ENCODE data around the gene ZNF546. TPM values are rescaled to one million over a fixed set of nuclear protein-coding genes. Genes with fewer than 3 reads are reported as not detected.

The ZNF546 gene
- total RNA-seq, 2 donors from 2014 or later, result 5.8 to 8.5 TPM

DNA sequence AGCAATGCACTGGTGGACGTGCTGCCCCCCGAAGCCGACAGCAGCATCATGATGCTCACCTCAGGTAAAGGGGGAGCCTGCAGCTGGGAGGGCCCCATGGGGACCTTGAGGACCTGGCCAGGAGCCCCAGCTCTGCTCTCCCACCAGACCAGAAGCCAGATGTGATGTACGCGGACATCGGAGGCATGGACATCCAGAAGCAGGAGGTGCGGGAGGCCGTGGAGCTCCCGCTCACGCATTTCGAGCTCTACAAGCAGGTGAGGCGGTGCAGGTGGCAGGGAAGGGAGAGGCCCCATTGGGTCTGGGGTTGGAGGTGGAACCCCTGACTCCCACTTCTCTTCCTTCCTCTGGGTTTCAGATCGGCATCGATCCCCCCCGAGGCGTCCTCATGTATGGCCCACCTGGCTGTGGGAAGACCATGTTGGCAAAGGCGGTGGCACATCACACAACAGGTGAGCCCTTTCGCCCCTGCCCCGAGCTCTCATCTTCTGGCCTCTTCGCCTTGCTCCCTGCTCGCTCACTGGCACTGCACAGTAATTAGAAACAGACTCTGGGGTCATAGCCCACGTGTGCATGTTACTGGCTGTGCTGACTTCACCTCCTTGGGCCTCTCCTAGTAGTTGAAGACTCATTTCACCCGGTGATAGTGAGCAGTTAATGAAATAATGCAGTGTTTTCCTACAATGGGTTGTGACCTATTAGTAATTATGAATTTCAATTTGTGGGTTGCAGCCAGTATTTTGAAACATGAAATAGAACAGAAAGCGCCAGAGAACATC lies 22.3 kb upstream of the ZNF546 start:
- H3K27ac ChIP-seq, result no peak overlapping the region
- no peaks in the 10 kb centered on the region for H3K27me3 ChIP-seq (replicated peaks; ENCODE audit: insufficient read depth)
- no peak overlapping the region for H3K4me3 ChIP-seq
- TF ChIP-seq, protein P1, sequence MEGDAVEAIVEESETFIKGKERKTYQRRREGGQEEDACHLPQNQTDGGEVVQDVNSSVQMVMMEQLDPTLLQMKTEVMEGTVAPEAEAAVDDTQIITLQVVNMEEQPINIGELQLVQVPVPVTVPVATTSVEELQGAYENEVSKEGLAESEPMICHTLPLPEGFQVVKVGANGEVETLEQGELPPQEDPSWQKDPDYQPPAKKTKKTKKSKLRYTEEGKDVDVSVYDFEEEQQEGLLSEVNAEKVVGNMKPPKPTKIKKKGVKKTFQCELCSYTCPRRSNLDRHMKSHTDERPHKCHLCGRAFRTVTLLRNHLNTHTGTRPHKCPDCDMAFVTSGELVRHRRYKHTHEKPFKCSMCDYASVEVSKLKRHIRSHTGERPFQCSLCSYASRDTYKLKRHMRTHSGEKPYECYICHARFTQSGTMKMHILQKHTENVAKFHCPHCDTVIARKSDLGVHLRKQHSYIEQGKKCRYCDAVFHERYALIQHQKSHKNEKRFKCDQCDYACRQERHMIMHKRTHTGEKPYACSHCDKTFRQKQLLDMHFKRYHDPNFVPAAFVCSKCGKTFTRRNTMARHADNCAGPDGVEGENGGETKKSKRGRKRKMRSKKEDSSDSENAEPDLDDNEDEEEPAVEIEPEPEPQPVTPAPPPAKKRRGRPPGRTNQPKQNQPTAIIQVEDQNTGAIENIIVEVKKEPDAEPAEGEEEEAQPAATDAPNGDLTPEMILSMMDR (IDR thresholded peaks at IDR 0.05), result no peak
- peaks cover 23% of the 10 kb centered on the region for H3K36me3 ChIP-seq
- H3K4me1 ChIP-seq (ENCODE audit: control insufficient read depth in 1 of 2, low read depth in 2 of 2), result peaks cover 19 to 23% of the 10 kb centered on the region in 2 donors
- no peaks in the 10 kb centered on the region for H3K9me3 ChIP-seq
- ATAC-seq (ENCODE audit: insufficient number of reproducible peaks, low FRiP score, low read depth) (no peak), DNase-seq (ENCODE audit: low spot score) (no peak)

DNA sequence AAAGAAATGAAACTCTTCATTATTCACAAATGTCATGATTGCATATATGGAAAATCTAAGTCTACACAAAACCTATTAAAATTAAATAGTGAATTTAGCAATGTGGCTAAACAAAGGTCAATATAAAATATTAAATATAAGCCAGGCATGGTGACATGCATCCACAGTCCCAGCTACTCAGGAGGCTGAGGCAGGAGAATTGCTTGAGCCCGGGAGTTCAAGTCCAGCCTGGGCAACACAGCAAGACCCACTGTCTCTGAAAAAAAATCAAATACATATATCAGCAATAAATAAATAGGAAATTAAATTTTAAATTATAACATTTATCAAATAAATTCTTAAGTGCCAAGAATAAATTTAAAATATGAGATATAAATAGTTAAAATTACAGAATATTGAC lies 14.0 kb upstream of the ZNF546 start:
- H3K4me3 ChIP-seq, result no peak overlapping the region
- ATAC-seq (ENCODE audit: insufficient number of reproducible peaks, low FRiP score, low read depth), result no peak
- peaks cover 7 to 10% of the 10 kb centered on the region in 2 donors for H3K4me1 ChIP-seq (ENCODE audit: control insufficient read depth in 1 of 2, low read depth in 2 of 2)
- TF ChIP-seq, protein P1 (IDR thresholded peaks at IDR 0.05), result no peak
- H3K27ac ChIP-seq, result no peak overlapping the region
- no peaks in the 10 kb centered on the region for H3K27me3 ChIP-seq (replicated peaks; ENCODE audit: insufficient read depth)
- DNase-seq (ENCODE audit: low spot score), result no peak
- H3K36me3 ChIP-seq, result peaks cover 30% of the 10 kb centered on the region
- H3K9me3 ChIP-seq, result peaks cover 20% of the 10 kb centered on the region

DNA sequence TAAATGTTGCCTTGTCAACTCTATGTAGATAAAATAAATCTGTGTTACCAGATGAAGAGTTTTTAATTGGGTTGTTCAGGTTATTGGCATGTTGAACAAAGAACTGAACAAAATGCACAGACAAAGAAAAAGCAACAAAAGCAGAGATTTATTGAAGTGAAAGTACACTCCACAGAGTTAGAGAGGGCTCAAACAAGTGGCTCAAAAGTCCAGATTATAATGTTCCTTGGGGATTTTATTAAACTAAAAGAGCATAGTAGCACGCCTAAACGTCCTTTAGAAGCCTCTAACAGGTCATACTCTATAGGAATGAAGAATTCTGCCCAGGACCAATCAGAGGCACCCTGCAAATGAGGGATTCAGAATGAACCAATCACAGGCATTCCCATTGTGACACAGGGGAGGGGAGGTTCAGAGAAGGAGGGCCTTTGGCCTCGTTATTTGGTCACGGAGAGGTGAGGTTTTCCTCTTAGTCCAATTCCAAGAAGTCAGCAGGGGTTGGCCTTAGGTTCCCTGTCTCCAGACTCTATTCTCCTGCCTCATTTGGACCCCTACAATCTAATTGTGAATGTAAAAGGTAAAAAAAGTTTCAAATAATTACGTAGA lies 13.1 kb upstream of the ZNF546 start:
- Histone ChIP-seq H3K27ac (no peak overlapping the region), H3K9me3 (peaks cover 20% of the 10 kb centered on the region), H3K4me3 (no peak overlapping the region), H3K4me1 (ENCODE audit: control insufficient read depth in 1 of 2, low read depth in 2 of 2) (peaks cover 1 to 6% of the 10 kb centered on the region in 2 donors), H3K27me3 (replicated peaks; ENCODE audit: insufficient read depth) (no peaks in the 10 kb centered on the region), H3K36me3 (peaks cover 24% of the 10 kb centered on the region)
- TF ChIP-seq, protein P1 (IDR thresholded peaks at IDR 0.05), result no peak
- DNase-seq (ENCODE audit: low spot score) (no peak), ATAC-seq (ENCODE audit: insufficient number of reproducible peaks, low FRiP score, low read depth) (no peak)

DNA sequence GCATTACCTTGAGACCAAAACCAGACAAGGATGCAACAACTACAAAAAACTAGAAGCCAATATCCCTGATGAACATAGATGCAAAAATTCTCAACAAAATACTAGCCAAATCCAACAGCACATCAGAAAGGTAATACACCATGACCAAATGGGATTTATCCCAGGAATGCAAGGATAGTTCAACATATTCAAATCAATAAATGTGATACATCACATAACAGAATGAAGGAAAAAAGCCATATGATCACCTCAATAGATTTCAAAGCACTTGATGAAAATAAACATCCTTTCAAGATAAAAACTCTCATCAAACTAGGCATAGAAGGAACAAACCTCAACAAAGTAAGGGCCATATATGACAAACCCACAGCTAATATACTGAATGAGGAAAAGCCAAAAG lies 10.2 kb upstream of the ZNF546 start:
- Histone ChIP-seq H3K4me3 (no peak overlapping the region), H3K4me1 (ENCODE audit: control insufficient read depth in 1 of 2, low read depth in 2 of 2) (peaks cover 0 to 8% of the 10 kb centered on the region in 2 donors), H3K27me3 (replicated peaks; ENCODE audit: insufficient read depth) (no peaks in the 10 kb centered on the region), H3K36me3 (peaks cover 4% of the 10 kb centered on the region), H3K9me3 (peaks cover 20% of the 10 kb centered on the region), H3K27ac (no peak overlapping the region)
- no peak for DNase-seq (ENCODE audit: low spot score)
- TF ChIP-seq, protein P1 (IDR thresholded peaks at IDR 0.05), result no peak
- no peak for ATAC-seq (ENCODE audit: insufficient number of reproducible peaks, low FRiP score, low read depth)

DNA sequence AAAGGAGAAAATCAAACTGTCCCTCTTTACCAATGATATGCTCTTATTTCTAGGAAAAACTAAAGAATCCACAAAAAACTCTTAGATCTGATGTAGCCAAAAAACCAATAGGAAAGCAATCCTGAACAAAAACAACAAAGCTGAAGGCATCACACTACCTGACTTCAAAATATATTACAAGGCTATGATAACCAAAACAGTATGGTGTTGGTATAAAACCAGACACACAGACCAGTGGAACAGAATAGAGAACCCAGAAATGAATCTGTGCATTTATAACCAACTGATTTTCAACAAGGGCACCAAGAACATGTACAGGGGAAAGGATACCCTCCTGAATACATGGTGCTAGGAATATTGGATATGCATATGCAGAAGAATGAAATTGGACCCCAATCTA lies 9.7 kb upstream of the ZNF546 start:
- no peak for DNase-seq (ENCODE audit: low spot score)
- Histone ChIP-seq H3K4me3 (no peak overlapping the region), H3K4me1 (ENCODE audit: control insufficient read depth in 1 of 2, low read depth in 2 of 2) (peaks cover 0 to 8% of the 10 kb centered on the region in 2 donors), H3K9me3 (peaks cover 20% of the 10 kb centered on the region), H3K27ac (no peak overlapping the region), H3K36me3 (peaks cover 4% of the 10 kb centered on the region), H3K27me3 (replicated peaks; ENCODE audit: insufficient read depth) (no peaks in the 10 kb centered on the region)
- TF ChIP-seq, protein P1 (IDR thresholded peaks at IDR 0.05), result no peak
- ATAC-seq (ENCODE audit: insufficient number of reproducible peaks, low FRiP score, low read depth), result no peak
